GM18517 (cell line): Measurements from ENCODE around the gene PMCH.
"Not testable (repeated sequence)": the region's sequence is repeated elsewhere in the genome, so short reads cannot be mapped to it uniquely, and the experiment has no call there.

Source experiments
- ATAC-seq: cut with Tn5 transposase; IDR thresholded peaks from one replicate; pipeline ENCODE4 v1.9.1; 2021; ENCODE audit warnings: mild to moderate bottlenecking, moderate library complexity; ENCODE audit not compliant: unreplicated experiment

PMCH gene

DNA sequence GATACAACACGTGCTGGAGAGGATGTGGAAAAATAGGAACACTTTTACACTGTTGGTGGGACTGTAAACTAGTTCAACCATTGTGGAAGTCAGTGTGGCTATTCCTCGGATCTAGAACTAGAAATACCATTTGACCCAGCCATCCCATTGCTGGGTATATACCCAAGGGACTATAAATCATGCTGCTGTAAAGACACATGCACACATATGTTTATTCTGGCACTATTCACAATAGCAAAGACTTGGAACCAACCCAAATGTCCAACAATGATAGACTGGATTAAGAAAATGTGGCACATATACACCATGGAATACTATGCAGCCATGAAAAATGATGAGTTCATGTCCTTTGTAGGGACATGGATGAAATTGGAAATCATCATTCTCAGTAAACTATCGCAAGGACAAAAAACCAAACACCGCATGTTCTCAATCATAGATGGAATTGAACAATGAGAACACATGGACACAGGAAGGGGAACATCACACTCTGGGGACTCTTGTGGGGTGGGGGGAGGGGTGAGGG is 50.5 kb downstream of the PMCH start:
- ATAC-seq = not testable (repeated sequence)
